ENCODE results near the gene UBASH3B.

- no peak for TF ChIP-seq CTCF (IDR thresholded peaks at IDR 0.05)
- no peak for TF ChIP-seq POLR2A (IDR thresholded peaks at IDR 0.05)
Observed at GRCh38 chr11:122714004-122714403, 58.5 kb downstream of the UBASH3B start.
